H1 (cell line): ENCODE results near the gene MAF. TPM values are rescaled to one million over a fixed set of nuclear protein-coding genes. Genes with fewer than 3 reads are reported as not detected.

Source experiments
- CTCF ChIA-PET: fragments of 300-600 bp; sonication (Branson Sonifier 250); formaldehyde crosslinking; loops from one replicate; lab custom pipeline; 2021; ENCODE audit not compliant: partially characterized antibody; lab: Charles Lee
- POLR2A ChIA-PET: fragments of 300-600 bp; sonication (Branson Sonifier 250); formaldehyde crosslinking; loops from one replicate; lab custom pipeline; 2021; ENCODE audit warnings: inconsistent platforms; ENCODE audit not compliant: partially characterized antibody; lab: Charles Lee
- DNase-seq, 2 experiments: peaks; one replicate each; pipeline versions ENCODE4 v3.0.0 to v3.0.0-alpha.2; 2010 to 2022; ENCODE audit warnings: low spot score in 2 of 2, low read depth in 1 of 2, mixed read lengths in 1 of 2
- FAIRE-seq: peaks from 2 replicates; lab custom pipeline; 2011; peaks lifted over from hg19 to GRCh38; lab: Jason Lieb, UNC
- H2AFZ ChIP-seq: 2 replicates; pipeline ENCODE4 v1.8.1; 2012; ENCODE audit warnings: low read length, inconsistent platforms
- H2AK5ac ChIP-seq: 2 replicates; pipeline ENCODE4 v1.6.1; 2013; ENCODE audit warnings: low read depth, low read length
- H2BK120ac ChIP-seq: replicated peaks from 2 replicates; pipeline ENCODE3; 2013; ENCODE audit warnings: low read depth, low read length, inconsistent platforms
- H2BK12ac ChIP-seq: 2 replicates; pipeline ENCODE4 v1.6.1; 2013; ENCODE audit warnings: low read depth, low read length
- H2BK15ac ChIP-seq: 2 replicates; pipeline ENCODE4 v1.6.1; 2013; ENCODE audit warnings: low read length
- H2BK20ac ChIP-seq: 2 replicates; pipeline ENCODE4 v1.6.1; 2013; ENCODE audit warnings: low read length
- H2BK5ac ChIP-seq: 2 replicates; pipeline ENCODE4 v1.6.1; 2013; ENCODE audit warnings: low read depth, low read length
- H3K14ac ChIP-seq: 2 replicates; pipeline ENCODE4 v1.6.1; 2013; ENCODE audit warnings: inconsistent platforms; ENCODE audit not compliant: insufficient read length
- H3K18ac ChIP-seq: 2 replicates; pipeline ENCODE4 v1.6.1; 2013; ENCODE audit warnings: low read length; ENCODE audit errors: extremely low read depth
- H3K23ac ChIP-seq: 2 replicates; pipeline ENCODE4 v1.6.1; 2013; ENCODE audit warnings: inconsistent platforms; ENCODE audit not compliant: insufficient read length
- H3K23me2 ChIP-seq: 2 replicates; pipeline ENCODE4 v1.6.1; 2013; ENCODE audit warnings: low read depth, low read length
- H3K27ac ChIP-seq: 2 replicates; pipeline ENCODE4 v1.6.1; 2011; ENCODE audit warnings: low read depth, low read length, inconsistent platforms
- H3K27me3 ChIP-seq, 4 experiments: replicated peaks in 1 of 4; 1 replicate in 1 of 4; 2 replicates in 3 of 4; pipeline versions ENCODE4 v1.6.1 to v1.8.1; 2011 to 2013; ENCODE audit warnings: low read length in 3 of 4, mild to moderate bottlenecking in 3 of 4, inconsistent platforms in 2 of 4, mixed read lengths in 2 of 4, moderate library complexity in 1 of 4; ENCODE audit not compliant: control insufficient read depth in 3 of 4, insufficient read depth in 3 of 4; ENCODE audit errors: extremely low read depth in 1 of 4
- H3K36me3 ChIP-seq, 4 experiments: 2 replicates each; pipeline versions ENCODE4 v1.6.1 to v1.8.1; 2011 to 2013; ENCODE audit warnings: mild to moderate bottlenecking in 4 of 4, low read length in 3 of 4, moderate library complexity in 2 of 4, control low read depth in 1 of 4, inconsistent platforms in 1 of 4; ENCODE audit not compliant: insufficient read depth in 4 of 4, control insufficient read depth in 2 of 4
- H3K4ac ChIP-seq: replicated peaks from 2 replicates; pipeline ENCODE3; 2013; ENCODE audit warnings: low read length, low read depth, mixed read lengths, inconsistent platforms; ENCODE audit not compliant: insufficient read length
- H3K4me1 ChIP-seq, 4 experiments: replicated peaks in 1 of 4; 1 replicate in 1 of 4; 2 replicates in 3 of 4; pipeline versions ENCODE4 v1.6.1 to v1.8.1; 2011 to 2013; ENCODE audit warnings: low read length in 3 of 4, inconsistent platforms in 2 of 4, mixed read lengths in 1 of 4; ENCODE audit not compliant: insufficient read depth in 4 of 4, control insufficient read depth in 3 of 4
- H3K4me2 ChIP-seq, 2 experiments: 2 replicates each; pipeline versions ENCODE4 v1.6.1 to v1.8.1; 2011 to 2013; ENCODE audit warnings: low read depth in 2 of 2, low read length in 2 of 2, control low read depth in 1 of 2, inconsistent platforms in 1 of 2, mild to moderate bottlenecking in 1 of 2; ENCODE audit not compliant: insufficient read depth in 1 of 2
- H3K4me3 ChIP-seq, 4 experiments: fragments of 200-600, 300-600 bp in 1 of 4; sonication (generic), shearing (Covaris generic), sonication (Bioruptor Twin) in 1 of 4; 2 replicates each; pipeline versions ENCODE4 v1.5.1 to v1.8.1; 2011 to 2016; ENCODE audit warnings: low read length in 4 of 4, low read depth in 3 of 4, control low read depth in 2 of 4, inconsistent platforms in 2 of 4, mild to moderate bottlenecking in 2 of 4, mixed read lengths in 1 of 4, moderate library complexity in 1 of 4; ENCODE audit not compliant: insufficient read depth in 2 of 4; ENCODE audit errors: extremely low read depth in 1 of 4
- H3K56ac ChIP-seq: replicated peaks from 2 replicates; pipeline ENCODE3; 2013; ENCODE audit warnings: low read depth, mild to moderate bottlenecking, mixed read lengths, low read length, inconsistent platforms; ENCODE audit not compliant: insufficient read length
- H3K79me1 ChIP-seq: 2 replicates; pipeline ENCODE4 v1.6.1; 2013; ENCODE audit warnings: low read depth, low read length, control low read depth
- H3K79me2 ChIP-seq, 2 experiments: 2 replicates each; pipeline versions ENCODE4 v1.6.1 to v1.8.1; 2012 to 2013; ENCODE audit warnings: low read length in 2 of 2, mild to moderate bottlenecking in 2 of 2, inconsistent platforms in 1 of 2; ENCODE audit not compliant: insufficient read depth in 2 of 2, control insufficient read depth in 1 of 2
- H3K9ac ChIP-seq, 4 experiments: replicated peaks in 1 of 4; 1 replicate in 1 of 4; 2 replicates in 3 of 4; pipeline versions ENCODE4 v1.6.1 to v1.8.1; 2011 to 2013; ENCODE audit warnings: low read depth in 3 of 4, low read length in 3 of 4, control low read depth in 2 of 4, mild to moderate bottlenecking in 2 of 4, moderate library complexity in 2 of 4, inconsistent platforms in 1 of 4; ENCODE audit errors: extremely low read depth in 1 of 4
- H3K9me3 ChIP-seq, 2 experiments: 2 replicates each; pipeline versions ENCODE4 v1.6.1 to v1.8.1; 2012 to 2013; ENCODE audit warnings: mild to moderate bottlenecking in 2 of 2, moderate library complexity in 2 of 2, control low read depth in 1 of 2, inconsistent platforms in 1 of 2, low read depth in 1 of 2, low read length in 1 of 2, mixed read lengths in 1 of 2; ENCODE audit not compliant: insufficient read depth in 2 of 2
- H4K20me1 ChIP-seq, 2 experiments: replicated peaks in 1 of 2; 2 replicates each; pipeline versions ENCODE3 to v1.8.1; 2011 to 2013; ENCODE audit warnings: inconsistent platforms in 2 of 2, low read length in 2 of 2, mild to moderate bottlenecking in 1 of 2; ENCODE audit not compliant: insufficient read depth in 2 of 2, control insufficient read depth in 1 of 2
- H4K5ac ChIP-seq: 2 replicates; pipeline ENCODE4 v1.6.1; 2013; ENCODE audit warnings: low read length, low read depth, mixed read lengths, inconsistent platforms; ENCODE audit not compliant: insufficient read length
- H4K8ac ChIP-seq: 2 replicates; pipeline ENCODE4 v1.8.0; 2013; ENCODE audit warnings: mild to moderate bottlenecking, moderate library complexity, low read length, inconsistent platforms; ENCODE audit not compliant: insufficient read depth; ENCODE audit errors: extremely low read depth
- H4K91ac ChIP-seq: replicated peaks from 2 replicates; pipeline ENCODE3; 2013; ENCODE audit warnings: low read length, mixed read lengths, inconsistent platforms; ENCODE audit not compliant: insufficient read length
- FOSL1 ChIP-seq: IDR thresholded peaks from 2 replicates; pipeline ENCODE4 v1.6.1; 2011; ENCODE audit warnings: mild to moderate bottlenecking, low read depth, low read length, moderate library complexity; ENCODE audit not compliant: insufficient read depth
- GABPA ChIP-seq: IDR thresholded peaks from 2 replicates; pipeline ENCODE4 v1.6.1; 2011; ENCODE audit warnings: mild to moderate bottlenecking, low read length, moderate library complexity, borderline replicate concordance; ENCODE audit not compliant: insufficient read depth
- RFX5 ChIP-seq: IDR thresholded peaks from 2 replicates; pipeline ENCODE4 v1.6.1; 2011; ENCODE audit warnings: low read depth, low read length, improper control_type of control experiment, borderline replicate concordance
- WGBS, 2 experiments: shearing (Covaris generic) in 1 of 2; methylation state at CpG; one replicate each; pipeline versions ENCODE4 v1.1.6 to v1.1.7; 2013 to 2015; ENCODE audit warnings: low lambda C conversion rate in 2 of 2, mixed read lengths in 2 of 2, inconsistent platforms in 1 of 2, low coverage in 1 of 2, missing lambda C conversion rate in 1 of 2; ENCODE audit not compliant: insufficient replicate concordance in 2 of 2, insufficient coverage in 1 of 2, insufficient read length in 1 of 2; ENCODE audit errors: extremely low coverage in 1 of 2, missing lambda C conversion rate in 1 of 2; 5-methylcytosine and 5-hydroxymethylcytosine counted together
- polyA plus RNA-seq, 7 experiments: library from polyadenylated mRNA; depleted of rRNA in 3 of 7; stranded (reverse) in 5 of 7; unstranded in 2 of 7; fragments of >200 nt in 5 of 7; fragments of 200-250 nt in 2 of 7; gene quantifications; 1 replicate in 5 of 7; 2 replicates in 1 of 7; 4 replicates in 1 of 7; pipeline versions ENCODE4 v1.2.1 to v1.2.3, GENCODE V29; 2011 to 2013; ENCODE audit warnings: missing spikeins in 2 of 7, mixed read lengths in 2 of 7
- total RNA-seq: library from RNA; stranded (reverse); fragmentation: NEBNext Ultra II Directional; extraction: Animal tissue kit (Norgen Biotek cat#: 25700); gene quantifications from 2 replicates; pipeline ENCODE4 v1.2.1, GENCODE V29; 2021
- TF ChIP-seq, protein P1 (sequence below): IDR thresholded peaks from 2 replicates; pipeline ENCODE4 v1.6.1; 2011; ENCODE audit warnings: low read length, improper control_type of control experiment

The MAF gene
- total and polyA plus RNA-seq, 2 of the 8 experiments (the other 6 are each of a cell fraction or from before 2014, with no cell fraction given): 1.3 to 2.7 TPM

DNA sequence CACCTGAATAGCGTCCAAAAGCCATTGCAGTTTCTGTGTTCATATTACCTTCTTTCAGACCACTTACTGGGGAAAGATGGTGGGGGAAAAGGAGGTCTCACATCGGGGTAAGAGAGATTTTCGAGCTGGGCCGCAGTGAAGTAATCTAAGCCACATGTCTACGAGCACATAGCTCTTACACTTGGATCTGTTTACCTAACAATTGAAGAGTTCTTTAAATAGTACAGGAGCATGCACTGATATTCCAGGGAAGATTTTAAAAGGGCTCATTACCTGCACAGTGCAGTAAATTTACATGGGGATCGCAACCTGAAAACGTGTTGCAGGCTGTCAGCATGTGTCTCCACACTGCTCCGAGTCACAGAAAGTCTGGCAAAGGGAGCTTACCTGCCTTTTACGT is 12.6 kb downstream of the MAF start:
- POLR2A ChIA-PET: interaction anchor here (0.8 kb wide), 1 partner anchor 775 kb away, joined by 3 read pairs; no protein-coding TSS in a partner anchor
- Histone ChIP-seq H4K20me1 (no peaks in the 10 kb centered on the region), H2AK5ac (no peak overlapping the region), H3K79me1 (no peaks in the 10 kb centered on the region), H3K4me1 (peaks cover 0 to 12% (median 2%) of the 10 kb centered on the region in 4 experiments; a peak in 4 of 7 replicates), H2BK15ac (no peak overlapping the region), H2BK20ac (no peak overlapping the region), H2BK5ac (no peak overlapping the region)
- TF ChIP-seq GABPA: no peak
- TF ChIP-seq, protein P1, sequence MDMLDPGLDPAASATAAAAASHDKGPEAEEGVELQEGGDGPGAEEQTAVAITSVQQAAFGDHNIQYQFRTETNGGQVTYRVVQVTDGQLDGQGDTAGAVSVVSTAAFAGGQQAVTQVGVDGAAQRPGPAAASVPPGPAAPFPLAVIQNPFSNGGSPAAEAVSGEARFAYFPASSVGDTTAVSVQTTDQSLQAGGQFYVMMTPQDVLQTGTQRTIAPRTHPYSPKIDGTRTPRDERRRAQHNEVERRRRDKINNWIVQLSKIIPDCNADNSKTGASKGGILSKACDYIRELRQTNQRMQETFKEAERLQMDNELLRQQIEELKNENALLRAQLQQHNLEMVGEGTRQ: no peak
- TF ChIP-seq RFX5: no peak
- TF ChIP-seq FOSL1: no peak
- TF ChIP-seq, all 59 proteins: peak for 0
- H3K56ac ChIP-seq: no peak overlapping the region
- H3K9ac ChIP-seq: no peak overlapping the region
- H4K5ac ChIP-seq: no peak overlapping the region
- H2BK12ac ChIP-seq: no peak overlapping the region
- H3K27me3 ChIP-seq: 0 out of 7 replicates have a peak, but pooled peaks cover 0 to 3% (median 0%) of the 10 kb centered on the region in 4 experiments
- no peaks in the 10 kb centered on the region for H3K79me2 ChIP-seq
- peaks cover 3% of the 10 kb centered on the region; the same call in 1 of the 2 replicates for H3K23me2 ChIP-seq
- H3K4me3 ChIP-seq: no peak overlapping the region
- H4K8ac ChIP-seq: no peak overlapping the region
- no peak overlapping the region for H3K18ac ChIP-seq
- no peak overlapping the region for H3K23ac ChIP-seq
- 84% methylated on average over 9 of the region's 9 CpGs; no CpG with 5 or more reads in 1 of the 2 experiments for WGBS, 2 experiments
- H2BK120ac ChIP-seq: no peak overlapping the region
- H3K36me3 ChIP-seq: no peaks in the 10 kb centered on the region
- H3K27ac ChIP-seq: no peak overlapping the region
- no peaks in the 10 kb centered on the region for H3K9me3 ChIP-seq
- CTCF ChIA-PET: interaction anchor here (0.6 to 1.0 kb wide), 3 partner anchors 10 to 881 kb away, joined by 3 read pairs; no protein-coding TSS in a partner anchor
- DNase-seq (no peak), FAIRE-seq (no peak)
- no peak overlapping the region for H3K4ac ChIP-seq
- no peak overlapping the region for H3K4me2 ChIP-seq
- H3K14ac ChIP-seq: no peak overlapping the region
- no peak overlapping the region for H4K91ac ChIP-seq
- H2AFZ ChIP-seq: no peak overlapping the region
